ENCODE data around the gene TRAK1.

The TRAK1 gene

GRCh38 chr3:42066516-42067181 is 24.5 kb upstream of the TRAK1 start:
- no peak overlapping the region for H3K9ac ChIP-seq (ENCODE audit: low read depth in 1 of 2, low read length in 2 of 2)
- peak overlapping the region; percentile 68 for H3K27ac ChIP-seq (ENCODE audit: low read depth, low read length)
- H3K4me1 ChIP-seq (ENCODE audit: control insufficient read depth in 1 of 2, insufficient read depth in 2 of 2, low read length in 2 of 2), result peaks cover 31 to 37% of the 10 kb centered on the region in 2 donors

GRCh38 chr3:42067326-42067725 is 23.8 kb upstream of the TRAK1 start:
- Histone ChIP-seq H3K4me3 (ENCODE audit: low read depth in 1 of 2, low read length in 2 of 2) (no peak overlapping the region), H3K9ac (ENCODE audit: low read depth in 1 of 2, low read length in 2 of 2) (no peak overlapping the region), H3K36me3 (ENCODE audit: control insufficient read depth in 1 of 2, insufficient read depth in 2 of 2, low read length in 2 of 2) (no peaks in the 10 kb centered on the region), H3K27ac (ENCODE audit: low read depth, low read length) (peak overlapping the region; percentile 26), H3K27me3 (ENCODE audit: control insufficient read depth in 1 of 2, insufficient read depth in 2 of 2, low read length in 2 of 2) (no peaks in the 10 kb centered on the region), H3K4me1 (ENCODE audit: control insufficient read depth in 1 of 2, insufficient read depth in 2 of 2, low read length in 2 of 2) (peaks cover 34 to 39% of the 10 kb centered on the region in 2 donors), H3K9me3 (ENCODE audit: control insufficient read depth in 1 of 2, low read length in 2 of 2) (no peaks in the 10 kb centered on the region)

More at GRCh38 chr3:42066516-42067181, 24.5 kb upstream of the TRAK1 start:
- peak overlapping the region in 1 of 2 donors; percentile 1 for H3K4me3 ChIP-seq (ENCODE audit: low read depth in 1 of 2, low read length in 2 of 2)
- no peaks in the 10 kb centered on the region for H3K36me3 ChIP-seq (ENCODE audit: control insufficient read depth in 1 of 2, insufficient read depth in 2 of 2, low read length in 2 of 2)
- no peaks in the 10 kb centered on the region for H3K9me3 ChIP-seq (ENCODE audit: control insufficient read depth in 1 of 2, low read length in 2 of 2)
- H3K27me3 ChIP-seq (ENCODE audit: control insufficient read depth in 1 of 2, insufficient read depth in 2 of 2, low read length in 2 of 2), result no peaks in the 10 kb centered on the region

GRCh38 chr3:42068303-42069088 is 22.7 kb upstream of the TRAK1 start:
- H3K27ac ChIP-seq (ENCODE audit: low read depth, low read length), result no peak overlapping the region
- H3K9ac ChIP-seq (ENCODE audit: low read depth in 1 of 2, low read length in 2 of 2), result no peak overlapping the region
- H3K4me1 ChIP-seq (ENCODE audit: control insufficient read depth in 1 of 2, insufficient read depth in 2 of 2, low read length in 2 of 2), result peaks cover 45 to 51% of the 10 kb centered on the region in 2 donors
- H3K27me3 ChIP-seq (ENCODE audit: control insufficient read depth in 1 of 2, insufficient read depth in 2 of 2, low read length in 2 of 2), result no peaks in the 10 kb centered on the region
- no peaks in the 10 kb centered on the region for H3K9me3 ChIP-seq (ENCODE audit: control insufficient read depth in 1 of 2, low read length in 2 of 2)
- no peaks in the 10 kb centered on the region for H3K36me3 ChIP-seq (ENCODE audit: control insufficient read depth in 1 of 2, insufficient read depth in 2 of 2, low read length in 2 of 2)
- H3K4me3 ChIP-seq (ENCODE audit: low read depth in 1 of 2, low read length in 2 of 2), result no peak overlapping the region

- no peak overlapping the region for H3K4me3 ChIP-seq (ENCODE audit: low read depth in 1 of 2, low read length in 2 of 2)
- H3K4me1 ChIP-seq (ENCODE audit: control insufficient read depth in 1 of 2, insufficient read depth in 2 of 2, low read length in 2 of 2), result peaks cover 46 to 53% of the 10 kb centered on the region in 2 donors
- H3K9me3 ChIP-seq (ENCODE audit: control insufficient read depth in 1 of 2, low read length in 2 of 2), result no peaks in the 10 kb centered on the region
- H3K9ac ChIP-seq (ENCODE audit: low read depth in 1 of 2, low read length in 2 of 2), result no peak overlapping the region
- no peaks in the 10 kb centered on the region for H3K27me3 ChIP-seq (ENCODE audit: control insufficient read depth in 1 of 2, insufficient read depth in 2 of 2, low read length in 2 of 2)
- no peaks in the 10 kb centered on the region for H3K36me3 ChIP-seq (ENCODE audit: control insufficient read depth in 1 of 2, insufficient read depth in 2 of 2, low read length in 2 of 2)
- no peak overlapping the region for H3K27ac ChIP-seq (ENCODE audit: low read depth, low read length)
Observed at GRCh38 chr3:42070089-42070488, 21.1 kb upstream of the TRAK1 start.

GRCh38 chr3:42070524-42070923 is 20.6 kb upstream of the TRAK1 start:
- no peaks in the 10 kb centered on the region for H3K36me3 ChIP-seq (ENCODE audit: control insufficient read depth in 1 of 2, insufficient read depth in 2 of 2, low read length in 2 of 2)
- no peaks in the 10 kb centered on the region for H3K9me3 ChIP-seq (ENCODE audit: control insufficient read depth in 1 of 2, low read length in 2 of 2)
- H3K4me1 ChIP-seq (ENCODE audit: control insufficient read depth in 1 of 2, insufficient read depth in 2 of 2, low read length in 2 of 2), result peaks cover 46 to 53% of the 10 kb centered on the region in 2 donors
- H3K27ac ChIP-seq (ENCODE audit: low read depth, low read length), result peak overlapping the region; percentile 80
- no peaks in the 10 kb centered on the region for H3K27me3 ChIP-seq (ENCODE audit: control insufficient read depth in 1 of 2, insufficient read depth in 2 of 2, low read length in 2 of 2)
- no peak overlapping the region for H3K4me3 ChIP-seq (ENCODE audit: low read depth in 1 of 2, low read length in 2 of 2)
- H3K9ac ChIP-seq (ENCODE audit: low read depth in 1 of 2, low read length in 2 of 2), result peak overlapping the region in 1 of 2 donors; percentile 24

- Histone ChIP-seq H3K4me1 (ENCODE audit: control insufficient read depth in 1 of 2, insufficient read depth in 2 of 2, low read length in 2 of 2) (peaks cover 36 to 42% of the 10 kb centered on the region in 2 donors), H3K9me3 (ENCODE audit: control insufficient read depth in 1 of 2, low read length in 2 of 2) (peaks cover 2 to 3% of the 10 kb centered on the region in 2 donors), H3K27me3 (ENCODE audit: control insufficient read depth in 1 of 2, insufficient read depth in 2 of 2, low read length in 2 of 2) (no peaks in the 10 kb centered on the region), H3K9ac (ENCODE audit: low read depth in 1 of 2, low read length in 2 of 2) (no peak overlapping the region), H3K4me3 (ENCODE audit: low read depth in 1 of 2, low read length in 2 of 2) (peak overlapping the region in 1 of 2 donors; percentile 11), H3K36me3 (ENCODE audit: control insufficient read depth in 1 of 2, insufficient read depth in 2 of 2, low read length in 2 of 2) (no peaks in the 10 kb centered on the region), H3K27ac (ENCODE audit: low read depth, low read length) (peak overlapping the region; percentile 15)
Observed at GRCh38 chr3:42071904-42072812, 19.0 kb upstream of the TRAK1 start.

GRCh38 chr3:42072831-42073301 is 18.3 kb upstream of the TRAK1 start:
- Histone ChIP-seq H3K27me3 (ENCODE audit: control insufficient read depth in 1 of 2, insufficient read depth in 2 of 2, low read length in 2 of 2) (no peaks in the 10 kb centered on the region), H3K36me3 (ENCODE audit: control insufficient read depth in 1 of 2, insufficient read depth in 2 of 2, low read length in 2 of 2) (no peaks in the 10 kb centered on the region)

GRCh38 chr3:42077785-42078184 is 13.4 kb upstream of the TRAK1 start:
- H3K9me3 ChIP-seq (ENCODE audit: control insufficient read depth in 1 of 2, low read length in 2 of 2), result peaks cover 3 to 5% of the 10 kb centered on the region in 2 donors
- no peak overlapping the region for H3K27ac ChIP-seq (ENCODE audit: low read depth, low read length)
- no peaks in the 10 kb centered on the region for H3K36me3 ChIP-seq (ENCODE audit: control insufficient read depth in 1 of 2, insufficient read depth in 2 of 2, low read length in 2 of 2)
- peaks cover 33 to 44% of the 10 kb centered on the region in 2 donors for H3K4me1 ChIP-seq (ENCODE audit: control insufficient read depth in 1 of 2, insufficient read depth in 2 of 2, low read length in 2 of 2)
- H3K27me3 ChIP-seq (ENCODE audit: control insufficient read depth in 1 of 2, insufficient read depth in 2 of 2, low read length in 2 of 2), result no peaks in the 10 kb centered on the region
- H3K4me3 ChIP-seq (ENCODE audit: low read depth in 1 of 2, low read length in 2 of 2), result no peak overlapping the region
- no peak overlapping the region for H3K9ac ChIP-seq (ENCODE audit: low read depth in 1 of 2, low read length in 2 of 2)

More at GRCh38 chr3:42072831-42073301, 18.3 kb upstream of the TRAK1 start:
- Histone ChIP-seq H3K9ac (ENCODE audit: low read depth in 1 of 2, low read length in 2 of 2) (no peak overlapping the region), H3K27ac (ENCODE audit: low read depth, low read length) (no peak overlapping the region), H3K4me1 (ENCODE audit: control insufficient read depth in 1 of 2, insufficient read depth in 2 of 2, low read length in 2 of 2) (peaks cover 31 to 42% of the 10 kb centered on the region in 2 donors), H3K9me3 (ENCODE audit: control insufficient read depth in 1 of 2, low read length in 2 of 2) (peaks cover 2 to 3% of the 10 kb centered on the region in 2 donors), H3K4me3 (ENCODE audit: low read depth in 1 of 2, low read length in 2 of 2) (no peak overlapping the region)

- H3K9ac ChIP-seq (ENCODE audit: low read depth in 1 of 2, low read length in 2 of 2), result no peak overlapping the region
- H3K4me1 ChIP-seq (ENCODE audit: control insufficient read depth in 1 of 2, insufficient read depth in 2 of 2, low read length in 2 of 2), result peaks cover 24 to 41% of the 10 kb centered on the region in 2 donors
- H3K9me3 ChIP-seq (ENCODE audit: control insufficient read depth in 1 of 2, low read length in 2 of 2), result peaks cover 3 to 5% of the 10 kb centered on the region in 2 donors
- no peaks in the 10 kb centered on the region for H3K27me3 ChIP-seq (ENCODE audit: control insufficient read depth in 1 of 2, insufficient read depth in 2 of 2, low read length in 2 of 2)
- H3K4me3 ChIP-seq (ENCODE audit: low read depth in 1 of 2, low read length in 2 of 2), result no peak overlapping the region
- no peak overlapping the region for H3K27ac ChIP-seq (ENCODE audit: low read depth, low read length)
- H3K36me3 ChIP-seq (ENCODE audit: control insufficient read depth in 1 of 2, insufficient read depth in 2 of 2, low read length in 2 of 2), result no peaks in the 10 kb centered on the region
Observed at GRCh38 chr3:42078677-42079076, 12.5 kb upstream of the TRAK1 start.
